GM12872 (cell line): ENCODE results near the gene PDIK1L.

Experiments
- CTCF ChIP-seq: IDR thresholded peaks from 3 replicates; pipeline ENCODE4 v1.5.1; 2011; ENCODE audit warnings: low read depth, mild to moderate bottlenecking, low read length, moderate library complexity; ENCODE audit not compliant: insufficient read depth

The PDIK1L gene

GRCh38 chr1:26138974-26139558 lies 27.4 kb downstream of the PDIK1L start:
- no peak for TF ChIP-seq CTCF

GRCh38 chr1:26142159-26142558 lies 30.5 kb downstream of the PDIK1L start:
- TF ChIP-seq CTCF = no peak

- peak; percentile 79 for TF ChIP-seq CTCF
These were observed 33.7 kb downstream of the PDIK1L start for GRCh38 chr1:26145041-26145959.

- no peak for TF ChIP-seq CTCF
These were observed 34.3 kb downstream of the PDIK1L start for GRCh38 chr1:26145960-26146294.

- TF ChIP-seq CTCF = no peak
These were observed 37.3 kb downstream of the PDIK1L start for GRCh38 chr1:26148887-26149286.

GRCh38 chr1:26153966-26154532 lies 42.4 kb downstream of the PDIK1L start:
- TF ChIP-seq CTCF = no peak

- no peak for TF ChIP-seq CTCF
These were observed 43.1 kb downstream of the PDIK1L start for GRCh38 chr1:26154750-26155149.
